Loucy (cell line): ENCODE data around the gene JPH4.

ENCODE experiments used
- CTCF ChIP-seq: fragments of 200-600 bp; sonication (generic); conservative IDR thresholded peaks from 2 replicates; pipeline ENCODE4 v1.5.1; 2014; ENCODE audit warnings: mild to moderate bottlenecking, antibody characterized with exemption, low read length
- EZH2phosphoT487 ChIP-seq: fragments of 200-600 bp; IDR thresholded peaks from 2 replicates; pipeline ENCODE4 v1.6.1; 2018; ENCODE audit warnings: antibody characterized with exemption, mild to moderate bottlenecking, moderate library complexity, borderline replicate concordance

GRCh38 chr14:23601424-23601823 lies 22.8 kb upstream of the JPH4 start:
- TF ChIP-seq CTCF = no peak
- no peak for TF ChIP-seq EZH2phosphoT487
